Gastroesophageal sphincter (tissue), 3 donors: ENCODE data around the gene BPI.

Source experiments
- EP300 ChIP-seq: sonication (generic); formaldehyde crosslinking; IDR thresholded peaks from one replicate; pipeline ENCODE4 v1.6.1; 2017; ENCODE audit warnings: antibody characterized with exemption, mild to moderate bottlenecking
- POLR2A ChIP-seq, 2 donors: fragments of 450-650 bp; IDR thresholded peaks; one replicate each; pipeline ENCODE4 v1.6.1; 2017; ENCODE audit warnings: antibody characterized with exemption in 2 of 2, mild to moderate bottlenecking in 2 of 2, moderate library complexity in 1 of 2
- POLR2AphosphoS5 ChIP-seq: sonication (generic); formaldehyde crosslinking; IDR thresholded peaks from one replicate; pipeline ENCODE4 v1.6.1; 2017; ENCODE audit warnings: antibody characterized with exemption
- TF ChIP-seq, protein P1 (sequence below), 4 experiments: fragments of 200-600 bp in 2 of 4; fragments of 450-650 bp in 2 of 4; sonication (generic) in 1 of 4; IDR thresholded peaks; one replicate each; pipeline ENCODE4 v1.5.1; 2017 to 2019; ENCODE audit warnings: antibody characterized with exemption in 4 of 4, mild to moderate bottlenecking in 2 of 4, moderate library complexity in 2 of 4

DNA sequence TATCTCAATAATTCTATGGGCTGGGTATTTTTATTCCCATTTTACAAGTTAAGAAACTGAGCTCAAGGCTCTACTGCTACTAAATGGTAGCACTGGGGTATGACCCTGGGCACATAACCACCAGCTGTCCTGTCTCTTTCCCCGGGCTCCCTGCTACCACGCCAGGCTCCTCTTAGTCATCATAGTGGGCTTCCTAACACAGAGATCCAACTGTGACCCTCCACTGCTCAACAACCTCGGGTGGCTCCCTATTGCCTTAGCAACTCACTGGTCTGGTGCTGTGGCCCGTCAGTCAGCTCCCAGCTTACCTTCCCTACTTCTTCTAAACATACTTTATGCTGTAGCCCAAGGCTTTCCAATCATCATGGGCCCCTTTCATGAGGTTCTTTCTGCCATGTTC, 47.9 kb upstream of the BPI start:
- TF ChIP-seq POLR2A (IDR thresholded peaks at IDR 0.05) (no peak), POLR2AphosphoS5 (no peak), EP300 (no peak)
- TF ChIP-seq, protein P1, sequence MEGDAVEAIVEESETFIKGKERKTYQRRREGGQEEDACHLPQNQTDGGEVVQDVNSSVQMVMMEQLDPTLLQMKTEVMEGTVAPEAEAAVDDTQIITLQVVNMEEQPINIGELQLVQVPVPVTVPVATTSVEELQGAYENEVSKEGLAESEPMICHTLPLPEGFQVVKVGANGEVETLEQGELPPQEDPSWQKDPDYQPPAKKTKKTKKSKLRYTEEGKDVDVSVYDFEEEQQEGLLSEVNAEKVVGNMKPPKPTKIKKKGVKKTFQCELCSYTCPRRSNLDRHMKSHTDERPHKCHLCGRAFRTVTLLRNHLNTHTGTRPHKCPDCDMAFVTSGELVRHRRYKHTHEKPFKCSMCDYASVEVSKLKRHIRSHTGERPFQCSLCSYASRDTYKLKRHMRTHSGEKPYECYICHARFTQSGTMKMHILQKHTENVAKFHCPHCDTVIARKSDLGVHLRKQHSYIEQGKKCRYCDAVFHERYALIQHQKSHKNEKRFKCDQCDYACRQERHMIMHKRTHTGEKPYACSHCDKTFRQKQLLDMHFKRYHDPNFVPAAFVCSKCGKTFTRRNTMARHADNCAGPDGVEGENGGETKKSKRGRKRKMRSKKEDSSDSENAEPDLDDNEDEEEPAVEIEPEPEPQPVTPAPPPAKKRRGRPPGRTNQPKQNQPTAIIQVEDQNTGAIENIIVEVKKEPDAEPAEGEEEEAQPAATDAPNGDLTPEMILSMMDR (IDR thresholded peaks at IDR 0.05) = no peak
